Keratinocyte (primary cell): ENCODE data around the gene GLI2. TPM values are rescaled to one million over a fixed set of nuclear protein-coding genes. Genes with fewer than 3 reads are reported as not detected.

Source experiments
- DNase-seq: peaks from one replicate; pipeline ENCODE4 v3.0.0-alpha.2; 2011; ENCODE audit warnings: low read depth, missing footprints, low spot score
- FAIRE-seq: peaks from 2 replicates; lab custom pipeline; 2011; peaks lifted over from hg19 to GRCh38; lab: Jason Lieb, UNC
- H2AFZ ChIP-seq: 2 replicates; pipeline ENCODE4 v1.6.0; 2012; ENCODE audit warnings: low read length, control low read depth, inconsistent platforms; ENCODE audit not compliant: control insufficient read depth
- H3K27ac ChIP-seq: 2 replicates; pipeline ENCODE4 v1.5.1; 2011; ENCODE audit warnings: low read length; ENCODE audit not compliant: control insufficient read depth, insufficient read depth
- H3K27me3 ChIP-seq: 3 replicates; pipeline ENCODE4 v1.6.0; 2011; ENCODE audit warnings: low read length; ENCODE audit not compliant: control insufficient read depth, insufficient read depth; ENCODE audit errors: extremely low read depth
- H3K36me3 ChIP-seq, 2 experiments: 2 replicates in 1 of 2; 3 replicates in 1 of 2; pipeline ENCODE4 v1.5.1; 2011; ENCODE audit warnings: low read length in 2 of 2, mild to moderate bottlenecking in 1 of 2; ENCODE audit not compliant: control insufficient read depth in 2 of 2, insufficient read depth in 2 of 2; ENCODE audit errors: extremely low read depth in 1 of 2
- H3K4me1 ChIP-seq: 3 replicates; pipeline ENCODE4 v1.5.1; 2011; ENCODE audit warnings: low read length; ENCODE audit not compliant: control insufficient read depth, insufficient read depth; ENCODE audit errors: extremely low read depth
- H3K4me2 ChIP-seq: 3 replicates; pipeline ENCODE4 v1.6.0; 2011; ENCODE audit warnings: low read depth, low read length; ENCODE audit not compliant: control insufficient read depth, insufficient read depth; ENCODE audit errors: extremely low read depth
- H3K4me3 ChIP-seq, 3 experiments: fragments of 200-600 bp in 1 of 3; sonication (generic) in 1 of 3; 2 replicates in 2 of 3; 3 replicates in 1 of 3; pipeline ENCODE4 v1.5.1; 2011 to 2016; ENCODE audit warnings: low read length in 3 of 3, mild to moderate bottlenecking in 3 of 3, control low read depth in 2 of 3, inconsistent platforms in 1 of 3, low read depth in 1 of 3, mixed read lengths in 1 of 3, mixed run types in 1 of 3, moderate library complexity in 1 of 3; ENCODE audit not compliant: control insufficient read depth in 2 of 3, insufficient read depth in 2 of 3; ENCODE audit errors: extremely low read depth in 1 of 3
- H3K79me2 ChIP-seq: 2 replicates; pipeline ENCODE4 v1.6.0; 2012; ENCODE audit warnings: low read length; ENCODE audit not compliant: control insufficient read depth, insufficient read depth
- H3K9ac ChIP-seq: 3 replicates; pipeline ENCODE4 v1.6.0; 2011; ENCODE audit warnings: low read length; ENCODE audit not compliant: control insufficient read depth, insufficient read depth; ENCODE audit errors: extremely low read depth
- H3K9me1 ChIP-seq: 3 replicates; pipeline ENCODE4 v1.6.0; 2011; ENCODE audit warnings: low read length; ENCODE audit not compliant: control insufficient read depth, insufficient read depth; ENCODE audit errors: extremely low read depth
- H3K9me3 ChIP-seq: 2 replicates; pipeline ENCODE4 v1.5.1; 2012; ENCODE audit warnings: low read depth, low read length; ENCODE audit not compliant: control insufficient read depth
- H4K20me1 ChIP-seq: 3 replicates; pipeline ENCODE4 v1.6.0; 2011; ENCODE audit warnings: low read length; ENCODE audit not compliant: control insufficient read depth, insufficient read depth; ENCODE audit errors: extremely low read depth
- CTCF ChIP-seq, 3 experiments: IDR thresholded peaks in 1 of 3; conservative IDR thresholded peaks in 1 of 3; optimal IDR thresholded peaks in 1 of 3; 2 replicates in 2 of 3; 3 replicates in 1 of 3; pipeline versions ENCODE3 to v1.5.1; 2011; ENCODE audit warnings: low read length in 3 of 3, mild to moderate bottlenecking in 3 of 3, moderate library complexity in 2 of 3, control low read depth in 1 of 3, inconsistent platforms in 1 of 3; ENCODE audit not compliant: insufficient read depth in 2 of 3; ENCODE audit errors: extremely low read depth in 1 of 3
- EZH2 ChIP-seq: IDR thresholded peaks from one replicate; pipeline ENCODE4 v1.6.1; 2012; ENCODE audit warnings: inconsistent platforms, mild to moderate bottlenecking, low read length, moderate library complexity
- dilution Hi-C: fragments of 300-500 bp; cut with MboI; formaldehyde crosslinking; loops from one replicate; pipeline ENCODE4 v1.7.0; 2020; ENCODE audit warnings: low sequenced_read_pairs; ENCODE audit not compliant: extremely low pct_ligation_motif_present
- polyA plus RNA-seq, 5 experiments: library from polyadenylated mRNA; depleted of rRNA in 3 of 5; stranded (reverse) in 3 of 5; stranded (forward) in 1 of 5; unstranded in 1 of 5; fragments of >200 nt; gene quantifications; 1 replicate in 1 of 5; 2 replicates in 3 of 5; 3 replicates in 1 of 5; pipeline versions ENCODE4 v1.2.1 to v1.2.3, GENCODE V29; 2011 to 2012; ENCODE audit warnings: missing spikeins in 2 of 5, low read depth in 1 of 5, low replicate concordance in 1 of 5

The GLI2 gene
- polyA plus RNA-seq, 1 donor (not counting 4 experiments of a cell fraction or from before 2014, with no cell fraction given): 0.04 TPM

GRCh38 chr2:120779781-120780283 is 44.2 kb downstream of the GLI2 start:
- Histone ChIP-seq H3K27ac (no peak overlapping the region), H3K9me1 (no peaks in the 10 kb centered on the region), H3K9ac (no peak overlapping the region), H3K4me1 (peaks cover 26% of the 10 kb centered on the region), H3K9me3 (no peaks in the 10 kb centered on the region), H3K4me3 (no peak overlapping the region), H4K20me1 (no peaks in the 10 kb centered on the region), H3K27me3 (peaks cover 8% of the 10 kb centered on the region), H3K36me3 (no peaks in the 10 kb centered on the region), H3K79me2 (no peaks in the 10 kb centered on the region), H2AFZ (no peak overlapping the region), H3K4me2 (peak overlapping the region; percentile 59)
- DNase-seq: no peak
- FAIRE-seq: no peak
- no peak for TF ChIP-seq EZH2
- peak in 2 of 3 experiments; percentile 18 to 40 for TF ChIP-seq CTCF (optimal IDR thresholded peaks at IDR 0.05 in 1 of 3, IDR thresholded peaks at IDR 0.05 in 1 of 3, conservative IDR thresholded peaks at IDR 0.05 in 1 of 3; ENCODE audit: extremely low read depth in 1 of 3, insufficient read depth in 2 of 3, low read length in 3 of 3)
- dilution Hi-C loops: no loop called here

- Histone ChIP-seq H4K20me1 (no peaks in the 10 kb centered on the region), H2AFZ (peak overlapping the region; percentile 38), H3K9me3 (no peaks in the 10 kb centered on the region), H3K27me3 (peaks cover 8% of the 10 kb centered on the region), H3K36me3 (no peaks in the 10 kb centered on the region), H3K4me1 (peaks cover 32% of the 10 kb centered on the region), H3K9ac (no peak overlapping the region), H3K9me1 (no peaks in the 10 kb centered on the region), H3K27ac (no peak overlapping the region), H3K4me3 (no peak overlapping the region), H3K79me2 (no peaks in the 10 kb centered on the region), H3K4me2 (peak overlapping the region; percentile 59)
- dilution Hi-C loops: no loop called here
- no peak for DNase-seq
- no peak for TF ChIP-seq CTCF (optimal IDR thresholded peaks at IDR 0.05 in 1 of 3, IDR thresholded peaks at IDR 0.05 in 1 of 3, conservative IDR thresholded peaks at IDR 0.05 in 1 of 3; ENCODE audit: extremely low read depth in 1 of 3, insufficient read depth in 2 of 3, low read length in 3 of 3)
- TF ChIP-seq EZH2: no peak
- FAIRE-seq: no peak
These were observed 44.7 kb downstream of the GLI2 start for GRCh38 chr2:120780402-120780801.
